SK-N-SH (cell line): ENCODE measurements around the gene GAS6.
"Not testable (repeated sequence)": the region's sequence is repeated elsewhere in the genome, so short reads cannot be mapped to it uniquely, and the experiment has no call there.

Experiments used
- EP300 ChIP-seq, 2 experiments: IDR thresholded peaks; 2 replicates each; pipeline versions ENCODE4 v1.4.0 to v1.6.1; 2012; ENCODE audit warnings: borderline replicate concordance in 1 of 2, low read depth in 1 of 2, low read length in 1 of 2
- EZH2phosphoT487 ChIP-seq: fragments of 200-600 bp; sonication (generic); IDR thresholded peaks from 2 replicates; pipeline ENCODE4 v1.6.1; 2017; ENCODE audit warnings: low read depth, mixed run types, mild to moderate bottlenecking, antibody characterized with exemption, moderate library complexity, borderline replicate concordance
- JUND ChIP-seq: IDR thresholded peaks from 2 replicates; pipeline ENCODE4 v1.4.0; 2012
- MXI1 ChIP-seq: IDR thresholded peaks from 2 replicates; pipeline ENCODE4 v1.6.1; 2012; ENCODE audit warnings: mild to moderate bottlenecking, low read depth, low read length, improper control_type of control experiment
- RAD21 ChIP-seq: IDR thresholded peaks from 2 replicates; pipeline ENCODE4 v1.6.1; 2012; ENCODE audit warnings: mild to moderate bottlenecking, low read length
- RXRA ChIP-seq: IDR thresholded peaks from 2 replicates; pipeline ENCODE4 v1.4.0; 2012; ENCODE audit warnings: low read depth, mild to moderate bottlenecking, borderline replicate concordance
- TAF1 ChIP-seq: IDR thresholded peaks from 2 replicates; pipeline ENCODE4 v1.6.1; 2012; ENCODE audit warnings: low read depth, mild to moderate bottlenecking, low read length, moderate library complexity, borderline replicate concordance
- TEAD4 ChIP-seq: IDR thresholded peaks from 2 replicates; pipeline ENCODE4 v1.4.0; 2012; ENCODE audit warnings: mild to moderate bottlenecking, borderline replicate concordance; ENCODE audit not compliant: insufficient read depth
- YY1 ChIP-seq: IDR thresholded peaks from 2 replicates; pipeline ENCODE4 v1.4.0; 2012; ENCODE audit warnings: low read depth, mild to moderate bottlenecking
- TF ChIP-seq, protein P1 (sequence below): fragments of 200-600 bp; sonication (generic); IDR thresholded peaks from 2 replicates; pipeline ENCODE4 v1.6.1; 2017; ENCODE audit warnings: antibody characterized with exemption, mild to moderate bottlenecking, moderate library complexity
- TF ChIP-seq, protein P2 (sequence below): IDR thresholded peaks from 2 replicates; pipeline ENCODE4; 2012
- TF ChIP-seq, protein P3 (sequence below): IDR thresholded peaks from 2 replicates; pipeline ENCODE4 v1.6.1; 2012; ENCODE audit warnings: mild to moderate bottlenecking, low read depth, low read length, moderate library complexity
- TF ChIP-seq, protein P4 (sequence below): IDR thresholded peaks from 2 replicates; pipeline ENCODE4 v1.4.0; 2012; ENCODE audit warnings: low read depth

DNA sequence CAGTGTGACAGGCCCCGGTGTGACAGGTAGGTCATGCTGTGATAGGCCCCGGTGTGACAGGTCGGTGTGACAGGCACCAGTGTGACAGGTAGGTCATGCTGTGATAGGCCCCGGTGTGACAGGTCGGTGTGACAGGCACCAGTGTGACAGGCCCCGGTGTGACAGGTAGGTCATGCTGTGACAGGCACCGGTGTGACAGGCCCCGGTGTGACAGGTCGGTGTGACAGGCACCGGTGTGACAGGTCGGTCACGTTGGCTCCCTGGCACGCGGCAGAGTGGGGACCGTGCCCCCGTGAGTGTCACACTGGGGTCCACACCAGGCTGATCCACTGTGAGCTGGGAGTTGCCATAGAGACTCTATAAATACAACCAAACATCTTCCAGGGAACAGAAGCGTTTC, 29.9 kb downstream of the GAS6 start:
- TF ChIP-seq EP300 (IDR thresholded peaks at IDR 0.05; ENCODE audit: borderline replicate concordance in 1 of 2, low read depth in 1 of 2, low read length in 1 of 2); EZH2phosphoT487; JUND; YY1; RXRA; TEAD4; TAF1; MXI1; RAD21: not testable (repeated sequence)
- TF ChIP-seq, protein P1, sequence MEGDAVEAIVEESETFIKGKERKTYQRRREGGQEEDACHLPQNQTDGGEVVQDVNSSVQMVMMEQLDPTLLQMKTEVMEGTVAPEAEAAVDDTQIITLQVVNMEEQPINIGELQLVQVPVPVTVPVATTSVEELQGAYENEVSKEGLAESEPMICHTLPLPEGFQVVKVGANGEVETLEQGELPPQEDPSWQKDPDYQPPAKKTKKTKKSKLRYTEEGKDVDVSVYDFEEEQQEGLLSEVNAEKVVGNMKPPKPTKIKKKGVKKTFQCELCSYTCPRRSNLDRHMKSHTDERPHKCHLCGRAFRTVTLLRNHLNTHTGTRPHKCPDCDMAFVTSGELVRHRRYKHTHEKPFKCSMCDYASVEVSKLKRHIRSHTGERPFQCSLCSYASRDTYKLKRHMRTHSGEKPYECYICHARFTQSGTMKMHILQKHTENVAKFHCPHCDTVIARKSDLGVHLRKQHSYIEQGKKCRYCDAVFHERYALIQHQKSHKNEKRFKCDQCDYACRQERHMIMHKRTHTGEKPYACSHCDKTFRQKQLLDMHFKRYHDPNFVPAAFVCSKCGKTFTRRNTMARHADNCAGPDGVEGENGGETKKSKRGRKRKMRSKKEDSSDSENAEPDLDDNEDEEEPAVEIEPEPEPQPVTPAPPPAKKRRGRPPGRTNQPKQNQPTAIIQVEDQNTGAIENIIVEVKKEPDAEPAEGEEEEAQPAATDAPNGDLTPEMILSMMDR, result not testable (repeated sequence)
- TF ChIP-seq, protein P2, sequence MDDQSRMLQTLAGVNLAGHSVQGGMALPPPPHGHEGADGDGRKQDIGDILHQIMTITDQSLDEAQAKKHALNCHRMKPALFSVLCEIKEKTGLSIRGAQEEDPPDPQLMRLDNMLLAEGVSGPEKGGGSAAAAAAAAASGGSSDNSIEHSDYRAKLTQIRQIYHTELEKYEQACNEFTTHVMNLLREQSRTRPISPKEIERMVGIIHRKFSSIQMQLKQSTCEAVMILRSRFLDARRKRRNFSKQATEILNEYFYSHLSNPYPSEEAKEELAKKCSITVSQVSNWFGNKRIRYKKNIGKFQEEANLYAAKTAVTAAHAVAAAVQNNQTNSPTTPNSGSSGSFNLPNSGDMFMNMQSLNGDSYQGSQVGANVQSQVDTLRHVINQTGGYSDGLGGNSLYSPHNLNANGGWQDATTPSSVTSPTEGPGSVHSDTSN, result not testable (repeated sequence)
- TF ChIP-seq, protein P3, sequence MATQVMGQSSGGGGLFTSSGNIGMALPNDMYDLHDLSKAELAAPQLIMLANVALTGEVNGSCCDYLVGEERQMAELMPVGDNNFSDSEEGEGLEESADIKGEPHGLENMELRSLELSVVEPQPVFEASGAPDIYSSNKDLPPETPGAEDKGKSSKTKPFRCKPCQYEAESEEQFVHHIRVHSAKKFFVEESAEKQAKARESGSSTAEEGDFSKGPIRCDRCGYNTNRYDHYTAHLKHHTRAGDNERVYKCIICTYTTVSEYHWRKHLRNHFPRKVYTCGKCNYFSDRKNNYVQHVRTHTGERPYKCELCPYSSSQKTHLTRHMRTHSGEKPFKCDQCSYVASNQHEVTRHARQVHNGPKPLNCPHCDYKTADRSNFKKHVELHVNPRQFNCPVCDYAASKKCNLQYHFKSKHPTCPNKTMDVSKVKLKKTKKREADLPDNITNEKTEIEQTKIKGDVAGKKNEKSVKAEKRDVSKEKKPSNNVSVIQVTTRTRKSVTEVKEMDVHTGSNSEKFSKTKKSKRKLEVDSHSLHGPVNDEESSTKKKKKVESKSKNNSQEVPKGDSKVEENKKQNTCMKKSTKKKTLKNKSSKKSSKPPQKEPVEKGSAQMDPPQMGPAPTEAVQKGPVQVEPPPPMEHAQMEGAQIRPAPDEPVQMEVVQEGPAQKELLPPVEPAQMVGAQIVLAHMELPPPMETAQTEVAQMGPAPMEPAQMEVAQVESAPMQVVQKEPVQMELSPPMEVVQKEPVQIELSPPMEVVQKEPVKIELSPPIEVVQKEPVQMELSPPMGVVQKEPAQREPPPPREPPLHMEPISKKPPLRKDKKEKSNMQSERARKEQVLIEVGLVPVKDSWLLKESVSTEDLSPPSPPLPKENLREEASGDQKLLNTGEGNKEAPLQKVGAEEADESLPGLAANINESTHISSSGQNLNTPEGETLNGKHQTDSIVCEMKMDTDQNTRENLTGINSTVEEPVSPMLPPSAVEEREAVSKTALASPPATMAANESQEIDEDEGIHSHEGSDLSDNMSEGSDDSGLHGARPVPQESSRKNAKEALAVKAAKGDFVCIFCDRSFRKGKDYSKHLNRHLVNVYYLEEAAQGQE, result not testable (repeated sequence)
- TF ChIP-seq, protein P4, sequence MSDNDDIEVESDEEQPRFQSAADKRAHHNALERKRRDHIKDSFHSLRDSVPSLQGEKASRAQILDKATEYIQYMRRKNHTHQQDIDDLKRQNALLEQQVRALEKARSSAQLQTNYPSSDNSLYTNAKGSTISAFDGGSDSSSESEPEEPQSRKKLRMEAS, result not testable (repeated sequence)
